GM10847 (cell line): ENCODE measurements around the gene WNK2.

ENCODE experiments used
- POLR2A ChIP-seq: IDR thresholded peaks from 2 replicates; pipeline ENCODE4 v1.6.1; 2011; ENCODE audit not compliant: insufficient read length; ENCODE audit errors: extremely low read depth

The WNK2 gene

DNA sequence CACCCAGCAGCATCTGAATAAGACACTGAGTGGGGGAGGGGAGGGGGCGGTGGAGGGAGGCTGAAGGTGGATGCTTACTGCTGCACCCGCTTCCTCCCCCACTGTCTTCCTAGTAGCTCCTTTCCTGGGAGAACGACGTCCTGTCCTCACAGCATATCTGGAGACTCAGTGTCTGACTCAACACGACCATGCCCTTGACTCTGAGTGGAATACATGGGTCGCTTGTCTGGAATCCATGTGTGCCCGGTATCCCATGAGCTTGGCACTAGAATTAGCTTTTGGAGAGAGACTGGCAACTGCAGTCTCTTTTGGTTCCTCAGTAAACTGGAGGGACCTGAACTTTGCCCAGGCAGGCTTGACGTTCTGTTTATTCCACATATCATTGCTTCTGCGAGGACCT, 142.1 kb downstream of the WNK2 start:
- no peak for TF ChIP-seq POLR2A

DNA sequence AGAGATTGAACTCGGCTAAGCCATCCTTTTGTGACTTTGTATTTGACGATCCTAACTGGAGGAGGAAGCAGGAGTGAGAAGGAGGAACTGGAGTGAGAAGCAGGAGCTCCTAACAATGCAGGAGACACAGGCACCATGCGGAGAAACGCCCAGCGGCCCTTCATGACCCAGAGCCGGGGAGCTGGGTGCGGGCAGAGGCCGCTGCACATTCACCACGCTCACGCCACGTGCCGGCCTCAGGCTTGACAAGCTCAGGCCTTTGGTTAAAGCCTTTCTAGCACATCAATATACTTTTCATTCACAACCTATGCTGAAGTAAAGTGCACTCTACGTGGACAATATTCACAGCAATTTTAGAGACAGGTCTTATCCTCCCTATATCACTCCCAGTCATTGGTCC, 142.7 kb downstream of the WNK2 start:
- TF ChIP-seq POLR2A = no peak

DNA sequence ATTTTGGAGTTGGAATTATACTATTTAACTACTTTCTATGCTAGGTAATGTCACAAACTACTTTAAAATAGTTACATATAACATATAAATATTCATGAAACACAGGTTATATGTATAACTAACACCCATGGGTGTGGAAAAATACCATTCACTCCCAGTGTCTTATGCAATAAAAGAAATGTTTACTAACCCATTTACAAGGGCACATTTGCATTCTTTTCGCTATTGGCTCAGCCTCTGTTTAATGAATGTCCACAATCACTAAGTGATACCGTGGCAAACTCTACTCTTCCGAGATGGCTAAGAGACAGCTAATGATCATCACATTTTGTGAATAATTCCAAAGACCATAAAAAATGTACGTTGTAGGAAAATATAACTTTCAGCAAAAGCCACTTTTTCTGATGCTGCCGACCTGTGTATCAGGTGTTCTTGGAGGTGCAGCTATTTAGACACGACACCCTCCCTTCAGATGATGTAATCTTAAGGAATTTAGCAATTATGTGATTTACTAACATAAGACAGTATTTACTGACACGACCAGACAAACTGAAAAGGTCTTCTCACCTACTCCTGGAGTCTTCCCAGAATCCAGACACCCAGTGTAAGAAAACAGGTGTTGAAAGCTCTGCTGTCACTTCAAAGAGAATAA, 145.8 kb downstream of the WNK2 start:
- no peak for TF ChIP-seq POLR2A

DNA sequence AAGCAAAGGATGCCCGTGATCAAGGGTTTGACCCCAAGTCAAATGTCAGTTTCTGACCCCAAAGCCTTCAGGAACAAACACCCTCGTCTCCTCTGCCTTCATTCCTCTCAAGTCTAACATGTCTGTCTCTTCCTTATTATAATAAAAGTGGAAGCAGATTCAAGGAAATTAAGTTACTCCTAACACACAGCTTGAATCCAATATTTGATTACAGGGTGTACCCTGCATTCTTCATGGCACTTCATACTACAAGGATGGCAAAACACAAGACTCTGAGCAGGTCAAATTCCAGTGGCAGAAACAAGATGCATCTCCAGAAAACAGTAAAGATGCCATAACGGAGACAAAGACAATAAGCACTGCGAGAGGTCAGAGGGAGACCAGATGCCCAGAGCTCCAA, 148.4 kb downstream of the WNK2 start:
- no peak for TF ChIP-seq POLR2A

DNA sequence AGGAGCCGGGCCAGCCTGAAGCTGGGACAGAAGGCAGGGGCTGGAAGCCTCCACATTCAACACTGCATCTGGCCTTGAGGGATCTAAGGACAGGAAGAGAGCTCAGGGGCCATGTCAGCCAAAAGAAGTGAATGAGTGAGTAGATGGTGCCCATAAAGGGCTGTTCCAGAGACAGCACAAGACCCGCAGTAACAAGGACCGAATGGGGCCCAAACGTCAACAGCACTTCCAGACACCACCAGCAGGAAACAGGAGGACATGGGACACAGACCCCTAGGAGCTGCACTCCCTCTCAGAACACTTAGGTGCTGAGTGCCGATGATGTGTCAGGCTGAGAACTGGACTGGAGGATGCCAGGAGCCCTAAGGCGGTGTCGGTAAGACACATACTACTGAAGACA, 152.8 kb downstream of the WNK2 start:
- TF ChIP-seq POLR2A = no peak

DNA sequence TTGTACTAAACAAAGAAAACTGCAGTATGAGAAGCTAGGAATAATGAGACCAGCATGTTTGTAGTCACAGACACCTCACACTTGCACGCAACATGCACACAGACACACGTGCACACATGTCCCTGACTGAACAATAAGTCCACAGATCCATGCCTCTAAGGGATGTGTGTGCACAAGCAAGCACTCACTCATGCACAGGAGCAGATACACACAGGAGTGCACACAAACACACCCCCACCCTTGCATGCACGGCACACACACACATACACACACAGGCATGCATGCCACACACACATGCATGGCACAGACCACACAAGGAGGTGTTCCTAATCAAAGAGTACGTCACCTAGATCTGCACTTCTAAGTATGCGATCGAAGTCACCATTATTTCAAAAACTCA, 156.2 kb downstream of the WNK2 start:
- TF ChIP-seq POLR2A = no peak

DNA sequence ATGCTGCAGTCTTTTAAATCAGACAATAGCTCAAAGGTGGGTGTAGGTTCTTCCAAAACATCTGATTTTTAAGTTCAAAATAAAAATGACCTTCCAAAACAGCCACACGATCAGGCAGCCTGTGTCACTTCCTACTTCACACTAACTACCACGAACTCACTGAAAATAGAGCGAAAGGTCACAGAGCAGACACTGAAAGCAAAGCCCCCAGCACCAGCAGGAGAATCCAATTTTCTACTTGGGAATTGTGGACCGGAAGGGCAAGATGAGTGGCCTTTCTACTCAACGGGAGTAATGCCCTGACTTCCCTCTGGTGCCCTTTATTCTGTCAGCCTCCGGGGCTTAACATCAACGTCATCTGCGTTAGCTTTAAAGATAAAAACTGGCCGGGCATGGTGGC, 159.7 kb downstream of the WNK2 start:
- TF ChIP-seq POLR2A = no peak

DNA sequence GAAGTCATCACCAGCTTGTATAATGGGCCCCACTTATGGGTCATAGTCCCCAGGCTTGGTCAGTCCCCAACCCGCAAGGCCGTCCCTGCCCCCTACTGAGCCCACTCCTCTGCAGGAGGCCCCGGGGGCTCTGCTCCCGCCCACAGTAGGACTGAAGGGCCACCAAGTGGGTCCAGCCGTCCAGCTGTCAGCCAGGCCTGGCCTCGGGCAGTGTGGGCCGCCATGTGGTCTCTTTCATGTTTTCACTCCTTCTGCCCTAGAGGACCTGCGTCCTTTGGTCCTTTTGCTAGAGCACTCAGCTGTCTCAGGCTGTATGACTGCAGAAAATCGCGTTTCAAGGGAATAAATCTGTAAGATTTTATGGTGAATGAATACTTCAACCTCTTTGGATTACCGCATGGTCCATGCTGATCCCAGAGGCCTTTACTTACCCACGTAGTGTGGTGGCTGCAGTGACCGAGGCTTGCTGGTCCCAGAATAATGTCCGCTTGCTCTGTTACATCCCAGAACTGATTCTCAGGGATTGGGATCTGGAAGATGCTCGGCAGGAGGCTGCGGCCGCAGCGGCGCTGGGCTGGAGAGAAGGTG, 161.8 kb downstream of the WNK2 start:
- no peak for TF ChIP-seq POLR2A

DNA sequence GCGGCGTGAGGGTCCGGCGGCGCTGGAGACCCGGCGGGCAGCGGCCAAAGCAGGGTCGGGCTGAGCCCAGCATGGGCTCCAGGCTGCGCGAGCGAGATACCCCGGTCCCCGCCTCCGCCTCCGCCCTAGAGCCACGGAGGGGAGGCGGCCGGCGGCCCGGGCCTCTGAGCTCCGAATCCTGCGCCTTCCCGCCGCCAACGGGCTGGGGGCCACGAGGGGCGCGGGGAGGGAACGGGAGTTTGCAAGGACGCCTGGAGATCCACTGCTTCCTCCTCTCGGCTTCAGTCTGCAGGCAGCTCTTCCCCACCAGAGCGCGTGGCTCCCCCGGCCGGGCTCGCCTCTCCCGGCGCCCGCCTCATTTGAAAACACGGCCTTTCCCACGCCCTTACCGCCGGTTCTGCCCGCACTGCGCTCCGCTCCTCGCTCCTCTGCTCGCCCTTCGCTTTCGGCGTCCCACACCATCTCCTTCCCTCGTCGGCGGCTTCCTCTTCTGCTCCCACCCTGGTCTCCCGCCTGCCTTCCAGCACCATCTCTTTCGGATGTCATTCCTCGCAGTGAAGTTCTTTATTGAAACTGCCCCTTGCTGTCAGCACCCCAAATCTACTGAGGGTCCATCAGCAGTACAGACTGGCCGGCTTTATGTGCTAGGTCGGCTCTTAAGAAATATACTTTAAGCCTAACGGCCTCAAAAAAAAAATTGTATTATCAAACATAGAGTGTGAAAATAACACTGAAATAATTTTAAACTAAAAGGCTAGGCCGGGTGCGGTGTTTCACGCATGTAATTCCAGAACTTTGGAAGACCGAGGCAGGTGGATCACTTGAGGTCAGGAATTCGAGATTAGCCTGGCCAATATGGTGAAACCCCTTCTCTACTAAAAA, 162.5 kb downstream of the WNK2 start:
- no peak for TF ChIP-seq POLR2A

DNA sequence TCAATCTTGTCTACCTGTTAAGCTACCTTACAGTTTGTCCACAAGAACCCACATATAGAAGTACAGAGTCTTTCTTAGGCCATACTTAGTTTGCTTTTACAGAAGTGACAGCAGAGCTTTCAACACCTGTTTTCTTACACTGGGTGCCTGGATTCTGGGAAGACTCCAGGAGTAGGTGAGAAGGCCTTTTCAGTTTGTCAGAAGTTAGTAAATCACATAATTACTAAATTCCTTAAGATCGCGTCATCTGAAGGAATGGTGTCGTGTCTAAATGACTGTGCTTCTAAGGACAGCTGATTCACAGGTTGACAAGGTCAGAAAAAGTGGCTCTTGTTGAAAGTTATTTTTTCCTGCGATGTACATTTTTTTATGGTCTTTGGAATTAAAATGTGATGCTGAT, 170.5 kb downstream of the WNK2 start:
- no peak for TF ChIP-seq POLR2A

DNA sequence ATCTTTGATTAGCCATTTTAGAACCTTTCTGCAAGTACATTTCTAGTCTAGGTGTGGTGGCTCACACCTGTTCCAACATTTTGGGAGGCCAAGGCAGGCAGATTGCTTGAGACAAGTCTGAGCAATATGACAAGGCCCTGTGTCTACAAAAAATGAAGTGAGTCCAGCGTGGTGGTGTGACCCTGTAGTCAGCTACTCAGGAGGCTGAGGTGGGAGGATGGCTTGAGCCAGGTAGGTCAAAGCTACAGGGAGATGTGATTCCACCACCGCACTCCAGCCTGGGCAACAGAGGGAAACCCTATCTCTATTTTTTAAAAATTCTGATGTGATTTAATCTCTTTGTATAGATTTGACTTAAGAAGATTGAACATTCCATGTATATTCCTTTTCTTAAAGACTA, 171.9 kb downstream of the WNK2 start:
- no peak for TF ChIP-seq POLR2A

DNA sequence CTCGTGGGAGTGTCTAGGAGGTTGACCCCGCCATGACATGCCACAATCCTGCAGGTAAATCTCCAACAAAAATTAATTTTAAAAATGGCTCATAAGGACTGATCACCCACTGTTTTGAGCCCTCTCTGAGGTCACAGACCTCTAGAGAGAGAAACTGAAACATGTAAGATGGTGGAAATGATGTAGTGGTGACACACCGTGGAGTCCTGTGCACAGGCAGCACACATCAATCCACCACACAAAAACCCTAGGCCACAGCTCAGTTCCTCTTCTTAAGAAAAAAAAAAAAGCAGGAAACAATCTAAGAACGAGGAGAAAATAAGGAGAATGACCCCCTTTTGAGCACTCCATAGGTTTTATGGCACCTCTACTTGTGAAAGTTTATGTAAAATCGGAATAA, 173.7 kb downstream of the WNK2 start:
- no peak for TF ChIP-seq POLR2A

DNA sequence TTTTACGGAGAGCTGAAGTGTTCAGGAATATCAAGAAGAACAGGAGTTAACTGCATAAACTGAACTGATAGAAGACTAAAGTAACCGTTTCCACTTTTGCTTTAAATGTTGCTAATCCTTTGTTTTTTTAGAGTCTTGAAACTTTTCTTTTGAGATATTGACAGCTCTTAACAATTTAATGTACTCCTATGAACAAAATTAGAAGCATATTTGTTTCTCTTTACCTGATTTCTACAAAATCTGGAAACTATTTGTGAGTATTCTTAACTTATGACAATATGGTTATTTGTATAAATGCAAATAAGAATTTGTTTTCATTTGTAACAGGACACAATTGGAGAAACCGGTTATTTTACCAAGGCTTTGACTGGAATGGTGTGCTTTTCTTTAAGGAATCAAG, 178.1 kb downstream of the WNK2 start:
- no peak for TF ChIP-seq POLR2A

DNA sequence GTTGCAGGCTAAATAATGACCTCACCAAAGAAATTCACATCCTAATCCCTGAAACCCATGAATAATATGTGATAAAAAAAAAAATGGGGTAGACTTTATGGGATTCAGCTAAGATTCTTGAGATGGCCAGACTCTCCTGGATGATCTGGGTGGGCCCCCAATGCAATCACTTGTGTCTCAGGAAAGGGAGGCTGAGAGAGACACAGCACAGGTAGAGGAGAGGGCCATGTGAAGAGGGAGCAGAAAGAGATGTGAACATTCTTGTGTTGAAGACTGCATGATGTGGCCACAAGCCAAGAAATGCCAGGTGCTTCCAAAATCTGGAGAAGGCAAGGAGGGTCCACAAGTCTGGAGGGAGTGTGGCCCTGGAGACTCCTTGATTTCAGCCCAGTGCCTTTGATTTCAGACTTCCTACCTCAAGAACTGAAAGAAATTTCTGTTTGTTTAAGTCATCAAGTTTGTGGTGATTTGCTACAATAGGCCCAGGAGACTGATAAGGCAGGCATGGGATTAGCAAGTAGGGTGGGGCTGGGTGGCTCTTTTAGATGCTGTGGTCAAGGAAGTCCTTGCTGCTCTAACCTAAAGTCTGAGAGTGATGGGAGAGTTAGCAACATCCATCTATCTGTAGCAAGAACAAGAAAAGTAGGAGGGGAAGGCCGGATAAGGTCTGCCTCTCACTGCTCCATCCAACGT, 180.9 kb downstream of the WNK2 start:
- no peak for TF ChIP-seq POLR2A

DNA sequence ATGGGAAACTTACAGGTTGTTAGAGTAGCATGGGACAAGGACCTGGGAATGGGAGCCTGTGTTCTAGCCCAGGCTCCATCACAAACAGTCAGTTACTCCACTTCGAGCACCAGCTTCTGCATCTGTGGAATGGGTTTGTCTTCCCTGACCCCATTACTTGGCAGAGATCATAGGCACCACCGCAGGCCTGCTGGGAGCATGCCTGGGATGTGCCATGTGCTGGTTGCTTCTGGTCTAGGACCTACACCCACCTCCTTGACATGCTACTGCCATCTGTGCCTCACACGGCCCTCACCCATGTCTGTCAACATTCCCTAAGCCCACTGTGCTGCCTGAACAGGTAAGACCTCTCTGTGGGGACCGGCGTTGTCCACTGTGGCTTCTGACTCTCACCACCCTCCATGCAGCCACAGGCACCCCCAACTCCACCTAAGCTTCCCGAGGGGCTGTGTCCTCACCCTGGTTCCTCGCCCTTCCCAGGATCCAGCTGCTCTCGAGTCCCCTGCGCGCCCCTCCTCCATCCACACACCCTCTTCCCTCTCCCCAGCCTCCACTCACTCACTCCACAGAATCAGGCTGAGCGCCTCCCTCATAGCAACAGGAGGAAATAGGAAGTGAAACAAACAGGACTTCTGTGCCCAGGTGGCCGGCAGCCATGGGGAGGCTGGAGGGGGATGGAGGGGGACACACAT, 181.6 kb downstream of the WNK2 start:
- TF ChIP-seq POLR2A = no peak
